ENCODE results near the gene IGF1.

The IGF1 gene

DNA sequence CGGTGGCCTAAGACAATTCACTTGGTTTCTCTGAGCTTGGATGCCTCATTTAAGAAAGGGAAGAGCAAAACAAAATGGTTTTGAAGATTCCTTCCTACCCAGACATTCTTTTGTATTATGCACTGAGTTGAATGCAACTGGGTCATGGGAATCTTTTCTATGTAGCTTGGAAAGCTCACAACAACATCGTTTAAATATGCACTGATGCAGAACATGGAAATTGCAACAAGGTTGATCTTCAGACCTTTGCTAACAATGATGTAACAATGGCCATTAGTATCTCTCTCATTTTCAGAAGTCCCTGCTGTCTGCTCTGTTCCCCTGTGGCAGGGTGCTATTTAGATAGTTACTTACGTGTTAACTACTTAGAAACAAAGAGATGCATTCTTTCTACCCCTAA, 30.1 kb upstream of the IGF1 start:
- Histone ChIP-seq H4K5ac (ENCODE audit: low read length) (no peak overlapping the region), H4K8ac (ENCODE audit: low read depth, low read length) (no peak overlapping the region), H3K4me1 (ENCODE audit: control insufficient read depth, low read depth, low read length) (no peaks in the 10 kb centered on the region), H3K4me2 (ENCODE audit: low read length) (no peak overlapping the region), H3K79me1 (ENCODE audit: low read length) (no peaks in the 10 kb centered on the region), H3K23ac (ENCODE audit: low read length) (no peak overlapping the region), H3K4me3 (ENCODE audit: low read length) (no peak overlapping the region), H3K36me3 (ENCODE audit: control insufficient read depth, insufficient read depth, low read length) (no peaks in the 10 kb centered on the region), H2AK5ac (ENCODE audit: low read length) (no peak overlapping the region), H2BK5ac (ENCODE audit: low read length) (no peak overlapping the region), H3K56ac (ENCODE audit: low read length) (no peak overlapping the region), H3K27ac (ENCODE audit: low read depth, low read length) (no peak overlapping the region), H2BK120ac (ENCODE audit: low read depth, low read length) (no peak overlapping the region), H3K79me2 (ENCODE audit: control insufficient read depth, insufficient read depth, low read length) (no peaks in the 10 kb centered on the region), H3K18ac (ENCODE audit: low read length) (no peak overlapping the region), H3K27me3 (ENCODE audit: insufficient read depth, low read length, poor library complexity) (no peaks in the 10 kb centered on the region), H2BK15ac (replicated peaks; ENCODE audit: low read depth) (no peak overlapping the region), H3K9ac (ENCODE audit: low read length) (no peak overlapping the region), H3K4ac (ENCODE audit: low read depth, low read length) (no peak overlapping the region)
- no CpG with 5 or more reads among the region's 3 CpGs for WGBS (ENCODE audit: extremely low coverage, insufficient coverage, low lambda C conversion rate)
- DNase-seq, result no peak

- WGBS (ENCODE audit: extremely low coverage, insufficient coverage, low lambda C conversion rate), result no CpG with 5 or more reads among the region's 1 CpG
Measured at GRCh38 chr12:102510031-102510430, 29.7 kb upstream of the IGF1 start.

DNA sequence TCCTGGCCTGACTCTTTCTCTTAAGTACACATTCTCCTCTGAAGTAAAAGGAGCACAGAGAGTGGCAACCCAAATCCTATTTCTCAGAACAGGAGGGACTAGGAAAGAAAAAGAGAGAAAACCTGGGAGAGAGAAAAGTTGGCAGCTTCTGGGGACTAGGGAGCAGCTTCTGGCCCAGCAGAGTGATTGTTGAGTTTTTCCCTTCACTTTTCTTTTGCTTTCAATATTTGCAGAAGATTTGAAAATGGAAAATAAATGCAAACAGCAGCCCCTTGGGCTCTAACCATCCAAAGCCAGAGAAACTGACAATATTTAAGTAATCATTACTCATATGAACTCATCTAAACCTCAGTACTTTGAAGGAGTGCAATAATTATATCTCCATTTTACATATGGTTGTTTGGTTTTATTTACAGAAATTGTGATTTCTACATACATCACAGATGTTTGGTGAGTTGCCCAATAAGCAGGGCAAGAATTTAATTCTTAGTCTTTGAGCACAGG, 28.8 kb upstream of the IGF1 start:
- H3K4ac ChIP-seq (ENCODE audit: low read depth, low read length), result no peak overlapping the region
- H4K5ac ChIP-seq (ENCODE audit: low read length), result no peak overlapping the region
- H2BK120ac ChIP-seq (ENCODE audit: low read depth, low read length), result no peak overlapping the region
- no peaks in the 10 kb centered on the region for H3K79me2 ChIP-seq (ENCODE audit: control insufficient read depth, insufficient read depth, low read length)
- H3K79me1 ChIP-seq (ENCODE audit: low read length), result no peaks in the 10 kb centered on the region
- DNase-seq, result no peak
- H3K4me2 ChIP-seq (ENCODE audit: low read length), result no peak overlapping the region
- no peaks in the 10 kb centered on the region for H3K27me3 ChIP-seq (ENCODE audit: insufficient read depth, low read length, poor library complexity)
- no peak overlapping the region for H2AK5ac ChIP-seq (ENCODE audit: low read length)
- no peak overlapping the region for H2BK5ac ChIP-seq (ENCODE audit: low read length)
- no peak overlapping the region for H3K9ac ChIP-seq (ENCODE audit: low read length)
- no peak overlapping the region for H2BK15ac ChIP-seq (replicated peaks; ENCODE audit: low read depth)
- H3K18ac ChIP-seq (ENCODE audit: low read length), result no peak overlapping the region
- no peak overlapping the region for H3K23ac ChIP-seq (ENCODE audit: low read length)
- H3K4me1 ChIP-seq (ENCODE audit: control insufficient read depth, low read depth, low read length), result no peaks in the 10 kb centered on the region
- H3K36me3 ChIP-seq (ENCODE audit: control insufficient read depth, insufficient read depth, low read length), result no peaks in the 10 kb centered on the region
- H4K8ac ChIP-seq (ENCODE audit: low read depth, low read length), result no peak overlapping the region
- H3K27ac ChIP-seq (ENCODE audit: low read depth, low read length), result no peak overlapping the region
- no peak overlapping the region for H3K56ac ChIP-seq (ENCODE audit: low read length)
- H3K4me3 ChIP-seq (ENCODE audit: low read length), result no peak overlapping the region

More at GRCh38 chr12:102510031-102510430, 29.7 kb upstream of the IGF1 start:
- H2BK15ac ChIP-seq (replicated peaks; ENCODE audit: low read depth), result no peak overlapping the region
- no peak overlapping the region for H4K5ac ChIP-seq (ENCODE audit: low read length)
- H3K9ac ChIP-seq (ENCODE audit: low read length), result no peak overlapping the region
- H2BK5ac ChIP-seq (ENCODE audit: low read length), result no peak overlapping the region
- H2BK120ac ChIP-seq (ENCODE audit: low read depth, low read length), result no peak overlapping the region
- H3K4ac ChIP-seq (ENCODE audit: low read depth, low read length), result no peak overlapping the region
- no peak overlapping the region for H3K27ac ChIP-seq (ENCODE audit: low read depth, low read length)
- H4K8ac ChIP-seq (ENCODE audit: low read depth, low read length), result no peak overlapping the region
- no peaks in the 10 kb centered on the region for H3K4me1 ChIP-seq (ENCODE audit: control insufficient read depth, low read depth, low read length)
- H3K79me2 ChIP-seq (ENCODE audit: control insufficient read depth, insufficient read depth, low read length), result no peaks in the 10 kb centered on the region
- H3K18ac ChIP-seq (ENCODE audit: low read length), result no peak overlapping the region
- H3K23ac ChIP-seq (ENCODE audit: low read length), result no peak overlapping the region
- no peaks in the 10 kb centered on the region for H3K79me1 ChIP-seq (ENCODE audit: low read length)
- no peak overlapping the region for H3K56ac ChIP-seq (ENCODE audit: low read length)
- no peak overlapping the region for H3K4me2 ChIP-seq (ENCODE audit: low read length)
- H3K36me3 ChIP-seq (ENCODE audit: control insufficient read depth, insufficient read depth, low read length), result no peaks in the 10 kb centered on the region
- no peak for DNase-seq
- no peak overlapping the region for H3K4me3 ChIP-seq (ENCODE audit: low read length)
- H2AK5ac ChIP-seq (ENCODE audit: low read length), result no peak overlapping the region
- no peaks in the 10 kb centered on the region for H3K27me3 ChIP-seq (ENCODE audit: insufficient read depth, low read length, poor library complexity)

GRCh38 chr12:102508052-102508451, 27.7 kb upstream of the IGF1 start:
- Histone ChIP-seq H3K23ac (ENCODE audit: low read length) (no peak overlapping the region), H4K5ac (ENCODE audit: low read length) (no peak overlapping the region), H3K79me1 (ENCODE audit: low read length) (no peaks in the 10 kb centered on the region), H3K27ac (ENCODE audit: low read depth, low read length) (no peak overlapping the region), H4K8ac (ENCODE audit: low read depth, low read length) (no peak overlapping the region), H3K56ac (ENCODE audit: low read length) (no peak overlapping the region), H3K4me3 (ENCODE audit: low read length) (no peak overlapping the region), H3K27me3 (ENCODE audit: insufficient read depth, low read length, poor library complexity) (no peaks in the 10 kb centered on the region), H3K4ac (ENCODE audit: low read depth, low read length) (no peak overlapping the region), H3K4me1 (ENCODE audit: control insufficient read depth, low read depth, low read length) (no peaks in the 10 kb centered on the region), H2BK120ac (ENCODE audit: low read depth, low read length) (no peak overlapping the region), H2AK5ac (ENCODE audit: low read length) (no peak overlapping the region), H2BK5ac (ENCODE audit: low read length) (no peak overlapping the region), H3K4me2 (ENCODE audit: low read length) (no peak overlapping the region), H3K9ac (ENCODE audit: low read length) (no peak overlapping the region), H3K79me2 (ENCODE audit: control insufficient read depth, insufficient read depth, low read length) (no peaks in the 10 kb centered on the region), H3K18ac (ENCODE audit: low read length) (no peak overlapping the region), H2BK15ac (replicated peaks; ENCODE audit: low read depth) (no peak overlapping the region), H3K36me3 (ENCODE audit: control insufficient read depth, insufficient read depth, low read length) (no peaks in the 10 kb centered on the region)
- no peak for DNase-seq

GRCh38 chr12:102507301-102507700, 26.9 kb upstream of the IGF1 start:
- Histone ChIP-seq H4K5ac (ENCODE audit: low read length) (no peak overlapping the region), H3K4me1 (ENCODE audit: control insufficient read depth, low read depth, low read length) (no peaks in the 10 kb centered on the region), H2BK5ac (ENCODE audit: low read length) (no peak overlapping the region), H3K79me2 (ENCODE audit: control insufficient read depth, insufficient read depth, low read length) (no peaks in the 10 kb centered on the region), H4K8ac (ENCODE audit: low read depth, low read length) (no peak overlapping the region), H3K27ac (ENCODE audit: low read depth, low read length) (no peak overlapping the region), H3K79me1 (ENCODE audit: low read length) (no peaks in the 10 kb centered on the region), H2BK15ac (replicated peaks; ENCODE audit: low read depth) (no peak overlapping the region), H3K27me3 (ENCODE audit: insufficient read depth, low read length, poor library complexity) (no peaks in the 10 kb centered on the region), H2BK120ac (ENCODE audit: low read depth, low read length) (no peak overlapping the region), H2AK5ac (ENCODE audit: low read length) (no peak overlapping the region), H3K4ac (ENCODE audit: low read depth, low read length) (no peak overlapping the region), H3K4me2 (ENCODE audit: low read length) (no peak overlapping the region), H3K23ac (ENCODE audit: low read length) (no peak overlapping the region), H3K4me3 (ENCODE audit: low read length) (no peak overlapping the region), H3K36me3 (ENCODE audit: control insufficient read depth, insufficient read depth, low read length) (no peaks in the 10 kb centered on the region), H3K18ac (ENCODE audit: low read length) (no peak overlapping the region), H3K9ac (ENCODE audit: low read length) (no peak overlapping the region), H3K56ac (ENCODE audit: low read length) (no peak overlapping the region)
- no CpG with 5 or more reads among the region's 2 CpGs for WGBS (ENCODE audit: extremely low coverage, insufficient coverage, low lambda C conversion rate)
- DNase-seq, result no peak

GRCh38 chr12:102504871-102505270, 24.5 kb upstream of the IGF1 start:
- Histone ChIP-seq H2BK15ac (replicated peaks; ENCODE audit: low read depth) (no peak overlapping the region), H3K18ac (ENCODE audit: low read length) (no peak overlapping the region), H4K8ac (ENCODE audit: low read depth, low read length) (no peak overlapping the region), H2BK120ac (ENCODE audit: low read depth, low read length) (no peak overlapping the region), H4K5ac (ENCODE audit: low read length) (no peak overlapping the region), H3K4ac (ENCODE audit: low read depth, low read length) (no peak overlapping the region), H2BK5ac (ENCODE audit: low read length) (no peak overlapping the region), H3K4me1 (ENCODE audit: control insufficient read depth, low read depth, low read length) (no peaks in the 10 kb centered on the region), H3K23ac (ENCODE audit: low read length) (no peak overlapping the region), H3K79me1 (ENCODE audit: low read length) (no peaks in the 10 kb centered on the region), H3K27ac (ENCODE audit: low read depth, low read length) (no peak overlapping the region), H3K4me2 (ENCODE audit: low read length) (no peak overlapping the region), H3K79me2 (ENCODE audit: control insufficient read depth, insufficient read depth, low read length) (no peaks in the 10 kb centered on the region), H3K56ac (ENCODE audit: low read length) (no peak overlapping the region), H3K27me3 (ENCODE audit: insufficient read depth, low read length, poor library complexity) (no peaks in the 10 kb centered on the region), H3K36me3 (ENCODE audit: control insufficient read depth, insufficient read depth, low read length) (no peaks in the 10 kb centered on the region), H2AK5ac (ENCODE audit: low read length) (no peak overlapping the region), H3K9ac (ENCODE audit: low read length) (no peak overlapping the region), H3K4me3 (ENCODE audit: low read length) (no peak overlapping the region)
- no CpG with 5 or more reads among the region's 2 CpGs for WGBS (ENCODE audit: extremely low coverage, insufficient coverage, low lambda C conversion rate)
- no peak for DNase-seq
